GM21390 (cell line): ENCODE measurements around the gene RXFP3.

Experiments used
- ATAC-seq: cut with Tn5 transposase; IDR thresholded peaks from one replicate; pipeline ENCODE4 v1.9.1; 2021; ENCODE audit not compliant: unreplicated experiment

Gene RXFP3

GRCh38 chr5:33980030-33980429, 43.8 kb downstream of the RXFP3 start:
- ATAC-seq: no peak

- no peak for ATAC-seq
Measured at GRCh38 chr5:33981408-33982162, 45.4 kb downstream of the RXFP3 start.

- ATAC-seq: no peak
Measured at GRCh38 chr5:33984178-33984577, 48.0 kb downstream of the RXFP3 start.

DNA sequence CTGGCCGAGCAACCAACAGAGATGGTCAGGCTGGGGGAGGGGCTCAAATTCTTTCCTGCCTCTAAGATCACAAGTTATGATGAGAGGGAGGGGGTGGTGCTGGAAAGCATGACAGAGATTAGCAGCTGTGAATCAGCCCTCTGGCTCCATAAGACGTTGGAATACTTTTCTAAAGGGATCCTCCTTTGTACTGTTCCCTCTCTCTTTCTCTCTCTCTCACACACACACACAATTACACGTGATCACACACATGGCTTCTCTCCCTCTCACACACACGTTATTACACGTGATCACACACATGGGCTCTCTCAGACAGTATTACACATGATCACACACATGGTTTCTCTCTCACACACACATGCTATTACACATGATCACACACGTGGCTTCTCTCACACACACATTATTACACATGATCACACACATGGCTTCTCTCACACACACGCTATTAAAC, 48.5 kb downstream of the RXFP3 start, which contains the start of gene SLC45A2:
SLC45A2 (minus strand) TSS at position 23 of the 454 bp plus-strand sequence. CDS start 110 bp downstream, outside the sequence.
- no peak for ATAC-seq

GRCh38 chr5:33985447-33985846, 49.3 kb downstream of the RXFP3 start:
- no peak for ATAC-seq
